NCI-H2227 treated with DMSO at 0.1 percent for 48 hours (cell line): ENCODE results near the gene CHEK1.
"Not testable (repeated sequence)": the region's sequence is repeated elsewhere in the genome, so short reads cannot be mapped to it uniquely, and the experiment has no call there.

Experiments used
- DNase-seq: peaks from one replicate; lab custom pipeline; 2025; lab: John Stamatoyannopoulos, UW

CHEK1 gene

DNA sequence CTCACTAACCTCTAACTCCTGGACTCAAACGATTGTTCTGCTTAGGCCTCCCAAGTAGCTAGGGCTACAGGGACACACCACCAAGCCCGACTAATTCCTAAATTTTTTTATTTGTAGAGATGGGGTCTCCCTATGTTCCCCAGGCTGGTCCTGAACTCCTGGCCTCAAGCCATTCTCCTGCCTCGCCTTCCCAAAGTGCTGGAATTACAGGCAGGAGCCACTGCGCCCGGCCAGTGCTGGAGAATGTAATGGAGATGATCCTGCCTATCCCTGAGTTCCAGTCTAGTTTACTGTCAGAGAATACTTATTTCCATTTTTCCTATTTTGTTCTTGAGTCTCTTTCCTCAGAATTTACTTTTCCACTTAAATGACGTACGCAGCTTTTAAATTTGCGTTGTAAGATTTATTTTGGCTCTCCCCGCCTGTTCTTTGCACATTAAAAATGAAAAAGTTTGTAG lies at the start of gene CHEK1:
TSS of gene CHEK1 (plus strand) at position 408 of the 458 bp plus-strand sequence. CDS start 1,606 bp downstream, outside the sequence.
- DNase-seq: no peak

DNA sequence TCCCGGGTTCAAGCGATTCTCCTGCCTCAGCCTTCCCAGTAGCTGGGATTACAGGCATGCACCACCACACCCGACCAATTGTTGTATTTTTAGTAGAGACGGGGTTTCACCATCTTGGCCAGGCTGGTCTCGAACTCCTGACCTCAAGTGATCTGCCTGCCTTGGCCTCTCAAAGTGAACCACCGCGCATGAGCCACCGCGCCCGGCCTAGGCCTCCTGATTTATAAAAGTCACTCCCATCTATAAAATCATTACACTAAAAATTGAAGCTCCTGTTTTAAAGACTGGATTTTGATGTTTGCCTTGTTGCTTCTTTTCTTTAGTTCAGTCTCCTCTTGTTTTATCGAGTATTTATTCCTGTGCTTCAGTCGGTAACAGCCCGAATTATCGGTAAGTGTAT lies 47.8 kb upstream of the CHEK1 start:
- DNase-seq: not testable (repeated sequence)

DNA sequence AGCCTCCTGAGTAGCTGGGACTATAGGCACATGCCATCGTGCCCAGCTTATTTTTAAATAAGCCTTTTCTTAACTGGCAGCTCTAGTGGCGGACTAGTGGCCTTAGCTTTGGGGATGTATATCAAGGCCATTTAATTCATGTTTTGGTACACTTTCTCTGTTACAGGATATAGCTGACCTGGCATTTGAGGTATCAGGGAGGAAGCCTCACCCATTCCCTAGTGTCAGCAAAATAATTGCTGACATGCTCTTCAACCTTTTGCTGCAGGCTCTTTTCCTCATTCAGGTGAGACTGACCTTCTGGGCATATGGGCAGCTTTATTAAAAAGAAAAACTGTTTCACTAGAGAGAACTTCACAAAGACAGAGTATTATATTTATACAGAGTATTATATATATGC lies 46.2 kb upstream of the CHEK1 start:
- no peak for DNase-seq

DNA sequence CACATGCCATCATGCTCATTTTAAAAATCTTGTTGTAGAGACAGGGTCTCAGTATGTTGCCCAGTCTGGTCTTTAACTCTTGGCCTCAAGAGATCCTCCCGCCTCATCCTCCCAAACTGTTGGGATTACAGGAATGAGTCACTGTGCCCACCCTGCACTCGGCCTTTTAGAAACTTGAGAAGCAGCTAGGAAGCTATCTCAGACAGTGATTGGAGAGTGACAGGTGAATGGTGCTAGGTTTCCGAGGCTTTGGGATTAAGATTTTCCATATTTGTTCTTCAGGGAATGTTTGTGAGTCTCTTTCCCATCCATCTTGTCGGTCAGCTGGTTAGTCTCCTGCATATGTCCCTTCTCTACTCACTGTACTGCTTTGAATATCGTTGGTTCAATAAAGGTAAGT lies 45.2 kb upstream of the CHEK1 start:
- no peak for DNase-seq

DNA sequence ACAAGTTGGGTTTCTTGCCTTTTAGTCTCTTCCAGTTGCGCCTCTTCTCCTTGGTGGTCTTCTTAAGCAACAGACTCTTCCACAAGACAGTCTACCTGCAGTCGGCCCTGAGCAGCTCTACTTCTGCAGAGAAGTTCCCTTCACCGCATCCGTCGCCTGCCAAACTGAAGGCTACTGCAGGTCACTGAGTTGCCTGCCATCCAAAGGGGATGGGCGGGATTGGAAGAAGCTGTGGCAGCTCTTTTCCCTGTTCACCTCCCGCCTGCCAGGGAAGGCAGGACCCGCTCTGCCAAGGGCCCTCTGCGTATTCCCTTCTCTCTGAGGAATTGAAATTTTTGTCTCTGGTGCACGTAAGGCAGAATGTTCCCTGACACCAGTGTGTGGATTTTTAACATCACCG lies 41.5 kb upstream of the CHEK1 start:
- no peak for DNase-seq

DNA sequence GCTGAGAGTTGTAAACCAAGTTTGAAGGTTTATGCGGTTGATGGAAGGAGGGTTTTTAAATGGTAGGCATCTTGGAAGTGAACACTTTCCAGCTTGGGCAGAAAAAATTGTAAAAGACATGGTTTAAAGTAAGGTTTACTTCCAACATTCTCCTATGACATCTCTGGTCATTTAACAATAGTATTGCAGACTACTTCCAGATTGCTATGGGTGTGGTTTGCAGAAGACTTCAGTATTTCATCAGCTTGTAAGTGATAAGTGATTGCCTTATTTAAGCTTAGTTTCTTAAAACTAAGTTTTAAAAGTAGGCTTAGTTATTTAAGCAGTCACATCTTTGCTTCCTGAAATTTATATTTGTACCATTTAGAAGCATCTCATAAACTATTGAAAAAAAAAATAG lies 39.5 kb upstream of the CHEK1 start:
- DNase-seq: no peak

DNA sequence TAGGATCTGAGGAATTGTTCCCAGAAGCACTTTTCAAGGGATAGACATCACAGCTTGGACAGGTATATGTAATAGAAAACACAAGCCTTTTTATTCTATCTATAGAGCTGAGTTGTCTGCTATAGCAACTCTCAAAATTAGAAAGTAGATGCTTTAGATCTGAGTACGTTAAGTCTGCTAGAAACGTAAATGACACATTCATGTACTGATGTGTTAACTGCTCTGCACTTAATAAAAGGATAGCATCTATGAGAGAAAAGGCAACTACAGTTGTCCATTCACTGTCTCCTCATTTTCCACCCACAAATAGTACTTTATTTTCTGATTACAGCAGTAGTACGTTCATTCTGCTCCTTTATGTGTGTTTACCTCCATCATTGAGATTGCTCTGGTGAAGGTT lies 38.3 kb upstream of the CHEK1 start:
- no peak for DNase-seq

DNA sequence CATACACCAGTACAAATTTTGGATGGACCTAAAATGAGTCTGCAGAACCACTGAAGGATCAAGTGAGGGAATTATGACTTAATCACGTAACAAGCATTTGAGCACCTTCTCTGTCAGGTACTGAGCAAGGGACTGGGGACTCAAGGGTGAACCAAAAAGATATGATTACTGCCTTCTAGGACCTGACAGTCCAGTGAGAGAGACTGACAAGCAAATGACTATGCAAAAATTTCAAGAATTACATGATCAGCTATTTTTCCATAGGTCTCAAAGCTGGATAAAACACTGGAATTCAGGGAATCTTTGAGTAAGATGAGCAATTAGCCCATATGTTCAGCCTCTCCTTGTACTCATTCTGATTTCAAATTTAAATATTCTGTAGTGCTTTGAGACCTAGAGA lies 37.5 kb upstream of the CHEK1 start:
- no peak for DNase-seq

DNA sequence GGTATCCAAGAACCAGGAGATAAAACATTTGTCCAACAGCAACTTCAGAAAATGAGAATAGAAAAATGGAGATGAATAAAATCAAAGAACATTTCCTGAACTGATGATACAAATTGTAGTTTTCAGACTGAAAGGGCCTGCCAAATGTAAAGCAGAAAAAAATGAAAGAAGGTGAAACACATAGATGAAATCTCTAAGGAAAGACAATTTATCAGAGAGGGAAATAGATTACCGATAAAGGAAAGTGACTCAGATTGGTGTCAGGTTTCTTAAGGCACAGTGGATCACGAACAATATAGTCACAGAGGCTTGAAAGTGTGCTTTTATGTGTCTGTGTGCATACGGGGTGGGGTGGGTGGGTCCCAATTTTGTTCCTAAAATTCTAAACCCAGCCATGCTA lies 36.5 kb upstream of the CHEK1 start:
- no peak for DNase-seq

DNA sequence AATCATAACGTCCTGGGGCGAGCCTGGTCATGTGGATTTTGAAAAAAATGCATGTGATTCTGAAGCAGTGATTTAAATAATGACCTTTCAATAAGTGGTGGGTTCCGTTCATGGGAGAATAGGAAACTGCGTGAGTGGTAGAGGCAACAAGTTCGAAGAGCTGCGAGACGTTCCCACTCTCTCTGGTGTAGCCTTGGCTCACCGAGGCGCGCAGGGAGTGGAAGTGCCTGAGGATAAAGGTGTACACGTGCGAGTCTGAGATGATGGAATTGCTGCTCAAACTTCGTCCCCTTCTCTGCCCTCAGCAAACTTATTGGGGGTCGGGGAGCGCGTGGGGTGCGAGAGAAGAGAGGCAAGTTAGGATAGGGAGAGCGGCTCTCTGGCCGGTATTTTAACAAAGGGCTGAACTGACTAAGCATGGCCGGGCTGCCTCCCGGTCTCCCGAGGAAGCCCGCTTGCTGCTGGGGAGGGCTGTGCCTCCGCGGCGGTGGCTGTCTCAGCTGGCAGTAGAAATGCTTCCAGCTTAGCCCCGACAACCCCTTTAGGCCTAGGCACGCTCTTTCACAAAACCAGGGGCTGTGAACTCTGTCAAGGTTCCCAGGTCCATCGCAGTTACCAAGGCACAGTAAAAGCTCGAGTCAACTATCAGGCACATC lies 33.2 kb upstream of the CHEK1 start:
- DNase-seq: peak; percentile 49

DNA sequence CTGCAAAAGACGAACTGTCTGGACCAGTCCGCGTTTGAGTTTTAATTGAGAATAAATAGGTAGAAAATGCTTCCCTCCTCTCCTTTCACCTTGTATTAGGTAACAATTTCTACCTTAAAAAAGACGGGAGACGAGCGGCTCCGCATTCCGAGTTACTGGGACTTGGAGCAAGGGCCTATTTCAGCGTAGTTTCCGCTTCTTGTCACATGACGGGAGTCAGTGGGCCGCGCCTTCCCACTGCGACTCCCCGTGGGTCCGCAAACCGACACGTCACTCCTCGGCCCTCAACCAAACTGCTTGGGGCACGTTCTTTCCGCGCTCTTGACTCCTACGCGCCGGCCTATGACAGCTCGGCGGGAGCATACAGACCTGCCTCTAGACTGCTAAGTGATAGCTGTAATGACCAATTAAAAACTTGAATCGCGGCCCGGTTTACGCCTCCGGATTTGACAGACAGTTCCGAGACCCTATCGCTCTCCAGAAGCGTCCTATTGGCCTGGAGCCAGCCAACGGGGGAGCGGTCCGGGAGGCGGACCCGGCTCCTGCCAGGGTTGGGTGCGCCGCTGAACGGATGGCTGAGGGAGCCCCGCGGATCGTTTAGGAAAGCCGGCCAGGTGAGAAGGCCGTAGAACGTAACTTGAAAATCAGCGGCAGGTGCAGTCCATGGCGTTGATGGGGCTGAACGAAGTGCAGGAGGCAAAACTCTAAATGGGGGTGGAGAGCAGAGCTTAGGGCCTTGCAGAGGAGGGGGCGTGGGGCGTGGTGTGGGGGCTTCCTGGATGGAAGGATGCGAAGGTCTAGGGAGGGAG lies 32.5 kb upstream of the CHEK1 start, which contains the start of gene STT3A:
TSS of gene STT3A (plus strand) at position 548 of the 809 bp plus-strand sequence. CDS start 3,064 bp downstream, outside the sequence.
- DNase-seq: peak; percentile 92

DNA sequence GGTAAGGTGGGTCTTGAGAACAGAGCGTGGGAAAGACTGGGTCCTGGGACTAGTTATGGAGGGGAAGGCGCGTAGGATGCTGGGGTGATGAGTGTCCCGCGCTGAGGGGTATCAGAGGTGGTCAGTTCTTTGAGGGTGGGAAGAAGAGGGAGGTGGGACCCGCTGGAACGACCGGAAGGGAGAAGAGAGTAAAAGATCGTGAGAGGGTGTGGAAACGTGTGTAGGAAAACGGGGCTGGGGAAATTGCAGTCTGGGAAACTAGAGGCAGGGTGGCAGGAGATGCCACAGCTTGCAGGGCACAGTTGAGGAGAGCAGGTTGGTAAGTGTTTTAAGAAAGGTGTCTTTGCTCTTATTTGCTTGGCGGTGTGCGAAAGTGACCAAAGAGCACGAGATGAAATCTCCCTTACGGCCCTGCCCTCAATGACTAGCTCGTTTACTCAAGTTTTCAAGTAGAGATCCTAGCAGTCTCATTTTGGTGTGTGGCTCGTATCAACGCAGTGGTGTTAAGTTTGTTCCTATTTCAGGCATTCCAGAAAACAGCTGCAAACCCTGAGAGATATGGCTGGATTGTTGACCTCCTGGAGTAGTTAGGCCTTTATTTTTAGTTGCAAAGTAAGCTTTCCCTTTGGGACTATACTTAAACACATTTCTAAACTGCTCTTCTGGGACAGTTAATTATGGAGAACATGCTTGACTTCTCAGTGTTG lies 31.7 kb upstream of the CHEK1 start:
- peak; percentile 31 for DNase-seq

DNA sequence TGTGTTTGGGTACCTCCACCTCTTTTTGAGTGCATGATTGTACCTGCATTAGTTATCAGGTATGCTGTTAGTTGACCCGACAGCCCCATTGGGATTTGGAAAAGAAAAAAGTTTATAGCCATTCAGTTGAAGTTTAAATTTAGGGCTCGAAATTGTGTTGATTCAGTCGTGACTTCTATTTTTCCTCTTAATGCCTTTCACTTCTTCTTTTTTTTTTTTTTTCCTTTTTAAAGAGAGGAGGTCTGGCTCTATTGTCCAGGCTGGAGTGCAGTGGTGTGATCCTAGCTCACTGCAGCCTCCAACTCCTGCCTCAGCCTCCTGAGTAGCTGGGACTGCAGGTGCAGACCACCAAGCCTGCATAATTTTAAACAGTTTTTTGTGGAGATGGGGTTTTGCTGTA lies 30.0 kb upstream of the CHEK1 start:
- no peak for DNase-seq

DNA sequence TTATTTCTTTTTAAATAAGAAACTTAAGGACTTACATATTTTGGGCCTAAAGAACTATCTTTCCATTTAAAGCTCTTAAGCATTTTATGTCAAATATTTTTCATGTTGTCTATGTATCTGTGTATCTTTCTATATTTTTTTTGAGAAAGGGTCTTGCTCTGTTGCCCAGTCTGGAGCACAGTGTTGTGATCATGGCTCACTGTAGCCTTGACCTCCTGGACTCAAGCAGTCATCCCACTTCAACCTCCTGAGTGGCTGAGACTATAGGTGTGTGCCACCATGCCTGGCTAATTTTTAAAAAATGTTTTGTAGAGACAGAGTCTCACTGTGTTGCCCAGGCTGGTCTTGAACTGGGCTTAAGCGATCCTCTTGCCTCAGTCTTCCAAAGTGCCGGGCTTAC lies 24.3 kb upstream of the CHEK1 start:
- no peak for DNase-seq

DNA sequence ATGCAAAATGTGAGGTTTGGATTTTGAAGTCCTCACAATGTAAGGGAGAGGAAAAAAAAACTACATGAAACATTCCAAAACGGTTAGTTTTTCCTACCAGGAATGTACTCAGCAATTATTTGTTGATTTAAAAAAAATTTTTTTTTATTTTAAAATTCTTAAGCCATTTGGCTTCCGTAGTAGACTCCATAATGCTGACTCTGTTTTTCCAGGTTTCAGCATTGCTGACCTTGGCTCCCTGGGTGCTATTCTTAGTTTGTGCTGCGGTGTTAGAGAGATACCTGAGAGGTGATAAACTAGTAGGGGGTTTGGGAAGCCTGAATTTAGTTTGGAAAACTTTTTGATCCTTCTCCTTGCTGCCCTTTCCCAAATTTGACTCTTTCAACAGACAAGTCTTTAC lies 21.8 kb upstream of the CHEK1 start:
- no peak for DNase-seq

DNA sequence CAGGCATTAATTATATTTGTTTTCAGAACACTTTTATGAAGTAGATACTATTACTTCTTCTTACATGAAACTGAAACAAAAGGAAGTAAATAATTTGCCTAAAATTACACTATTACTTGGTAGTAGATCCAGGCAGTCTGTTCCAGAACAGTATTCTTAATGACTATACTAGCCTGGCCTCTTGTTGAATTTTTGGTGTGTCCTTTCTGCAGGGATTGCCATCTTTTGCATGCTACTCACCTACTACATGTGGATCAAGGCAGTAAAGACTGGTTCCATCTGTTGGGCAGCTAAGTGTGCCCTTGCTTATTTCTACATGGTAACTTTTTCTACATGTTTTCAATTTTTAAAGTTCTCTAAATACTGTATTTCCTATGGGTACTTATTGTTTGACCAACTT lies 19.5 kb upstream of the CHEK1 start:
- no peak for DNase-seq

DNA sequence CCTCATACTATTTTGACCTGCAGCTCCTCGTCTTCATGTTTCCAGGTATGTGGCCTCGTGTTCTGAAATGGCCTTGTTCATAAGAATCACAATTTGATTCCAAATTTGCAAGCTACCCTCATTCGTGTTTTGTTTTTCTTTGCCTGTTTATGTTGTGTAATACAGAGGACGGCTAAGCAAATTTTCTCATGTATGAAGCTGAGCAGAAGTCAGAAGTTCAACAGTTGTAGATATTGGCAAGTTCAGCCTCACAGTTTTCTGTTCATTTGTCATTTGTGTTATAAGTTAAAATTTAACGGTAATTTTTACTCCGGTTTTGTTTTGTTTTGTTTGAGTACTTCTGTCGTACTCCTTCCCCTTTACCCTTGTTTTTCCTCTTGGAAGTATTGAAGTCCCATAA lies 15.4 kb upstream of the CHEK1 start:
- DNase-seq: no peak

DNA sequence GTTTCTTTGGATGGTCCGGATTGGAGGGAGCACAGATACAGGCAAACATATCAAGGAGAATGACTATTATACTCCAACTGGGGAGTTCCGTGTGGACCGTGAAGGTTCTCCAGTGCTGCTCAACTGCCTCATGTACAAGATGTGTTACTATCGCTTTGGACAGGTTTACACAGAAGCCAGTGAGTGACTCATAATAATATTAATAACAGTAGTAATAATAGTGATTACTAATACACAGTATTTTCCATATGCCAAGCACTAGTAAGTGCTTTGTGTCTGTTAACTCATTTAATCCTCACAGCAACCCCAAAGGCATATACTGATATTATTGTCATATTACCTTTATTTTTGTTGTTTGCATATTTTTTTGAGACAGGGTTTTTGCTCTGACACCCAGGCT lies 6.6 kb upstream of the CHEK1 start:
- no peak for DNase-seq

DNA sequence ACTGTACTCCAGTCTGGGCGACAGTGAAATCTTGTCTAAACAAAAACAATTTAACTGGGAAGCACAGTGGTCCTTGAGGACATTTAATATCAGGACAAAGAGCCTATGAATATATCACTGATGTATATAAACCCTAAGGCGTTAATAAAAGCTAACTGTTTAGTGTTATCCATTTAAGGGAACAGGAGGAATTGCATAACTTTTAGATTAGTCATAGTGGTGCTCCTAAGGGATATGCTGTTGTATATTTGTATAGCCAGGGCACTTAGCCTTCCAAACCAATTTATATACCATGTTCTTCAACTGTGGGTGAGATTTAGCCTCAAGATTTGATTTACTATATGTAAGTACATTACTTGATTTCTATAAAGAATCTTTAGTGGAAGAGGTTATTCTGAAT lies 3.0 kb upstream of the CHEK1 start:
- no peak for DNase-seq

DNA sequence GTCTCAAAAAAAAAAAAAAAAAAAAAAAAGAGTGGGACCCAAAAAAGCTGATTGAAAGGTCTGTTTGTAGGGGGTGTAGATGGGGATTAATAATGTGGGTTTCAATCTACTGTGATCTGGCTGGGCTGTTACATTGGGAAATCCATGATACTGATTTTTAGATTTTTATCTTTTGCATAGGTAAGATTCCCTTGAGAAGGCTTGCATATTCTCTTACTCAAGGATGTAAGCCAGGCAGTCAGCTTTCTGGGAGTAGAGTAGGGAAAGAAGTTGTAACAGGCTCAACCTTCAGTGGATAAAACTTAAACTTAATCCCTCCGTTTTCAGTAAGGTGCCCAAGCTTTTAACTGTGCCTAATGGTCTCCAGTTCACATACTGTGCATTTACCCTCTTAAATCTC lies 1.9 kb upstream of the CHEK1 start:
- no peak for DNase-seq

DNA sequence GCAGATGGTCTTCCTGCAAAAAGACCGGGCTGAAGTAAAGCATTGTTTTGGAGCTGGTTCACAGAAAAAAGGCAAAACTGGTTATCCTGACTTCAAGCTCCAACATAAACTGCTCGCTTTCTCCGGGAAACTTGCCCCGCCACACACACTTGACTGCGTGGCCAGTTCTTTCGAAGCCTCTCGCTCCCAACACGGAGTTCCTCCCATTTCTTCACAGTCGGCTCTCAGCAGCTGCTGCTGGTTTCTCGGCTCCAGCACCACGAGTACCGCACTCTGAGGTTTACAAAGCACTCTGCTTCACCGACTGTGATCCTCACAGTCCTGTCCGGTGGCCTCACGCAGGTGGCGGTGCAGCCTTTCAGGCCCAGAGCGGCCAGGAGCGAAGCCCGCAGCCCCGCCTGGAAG lies 264 bp downstream of the CHEK1 start:
- peak; percentile 76 for DNase-seq

DNA sequence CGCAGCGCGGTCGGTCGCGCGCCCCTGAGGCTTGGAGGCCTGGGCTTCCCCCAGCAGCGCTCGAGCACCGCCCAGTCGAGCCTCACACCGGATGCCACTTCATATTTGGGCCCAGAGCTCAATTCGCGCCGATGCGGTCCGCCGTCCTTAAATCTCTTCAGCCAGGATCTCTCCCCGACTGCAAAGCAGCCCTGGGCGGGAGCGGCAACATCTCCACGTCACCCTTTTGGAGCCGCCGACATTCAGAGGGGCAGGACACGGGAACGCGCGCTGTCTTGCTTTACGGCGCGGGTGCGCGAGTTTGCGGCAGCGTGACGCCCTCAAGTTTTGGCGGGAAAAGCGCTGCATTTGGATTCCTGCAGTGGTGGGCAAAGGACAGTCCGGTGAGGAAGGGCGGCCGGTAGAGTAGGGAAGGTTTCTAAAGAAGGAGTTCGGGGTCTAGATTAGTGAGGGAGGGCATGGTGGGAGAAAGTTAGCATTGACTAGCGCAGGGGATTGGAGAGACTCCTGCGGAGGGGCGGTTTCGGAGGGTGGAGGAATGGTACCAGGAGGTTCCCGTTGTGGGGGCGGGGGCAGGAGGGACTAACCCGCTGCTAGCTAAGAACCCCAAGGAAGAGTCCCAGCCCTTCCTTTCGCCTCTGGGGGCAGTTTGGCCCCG lies 796 bp downstream of the CHEK1 start:
- peak; percentile 91 for DNase-seq
